DND-41 (cell line): ENCODE measurements around the gene GDNF.

Experiments used
- EZH2 ChIP-seq: IDR thresholded peaks from 3 replicates; pipeline ENCODE4 v1.6.1; 2012; ENCODE audit warnings: borderline replicate concordance, low read depth, mild to moderate bottlenecking, moderate library complexity, low read length, inconsistent platforms; ENCODE audit not compliant: severe bottlenecking
- TF ChIP-seq, protein P1 (sequence below): IDR thresholded peaks from 2 replicates; pipeline ENCODE4 v1.5.1; 2012; ENCODE audit warnings: borderline replicate concordance, low read length, moderate library complexity, mild to moderate bottlenecking; ENCODE audit not compliant: poor library complexity, severe bottlenecking; ENCODE audit errors: extremely low read depth

DNA sequence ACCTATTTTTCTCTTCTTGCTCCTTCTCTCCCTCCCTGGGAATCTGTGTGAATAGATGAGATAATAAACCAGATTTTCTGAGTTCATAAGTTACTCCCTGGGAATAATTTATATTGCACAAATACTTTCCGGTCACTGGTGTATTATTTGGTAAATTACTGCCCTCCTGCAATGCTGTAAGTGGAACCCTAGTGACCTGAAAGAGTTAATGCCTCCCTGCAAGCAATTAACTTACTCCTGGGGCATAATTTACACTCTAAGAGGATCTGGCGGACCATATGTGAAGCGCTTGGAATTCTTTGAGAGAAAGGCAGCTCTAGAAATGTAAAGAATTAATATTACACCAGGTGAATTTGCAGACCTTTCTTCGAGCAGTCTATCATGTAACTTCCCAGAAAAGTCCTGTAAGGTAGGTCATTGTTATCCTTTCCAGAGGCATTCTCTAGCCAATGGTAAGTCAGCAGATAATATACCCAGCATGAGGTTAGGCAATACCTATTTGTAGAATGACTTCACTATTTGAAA lies 7.0 kb upstream of the GDNF start:
- TF ChIP-seq, protein P1, sequence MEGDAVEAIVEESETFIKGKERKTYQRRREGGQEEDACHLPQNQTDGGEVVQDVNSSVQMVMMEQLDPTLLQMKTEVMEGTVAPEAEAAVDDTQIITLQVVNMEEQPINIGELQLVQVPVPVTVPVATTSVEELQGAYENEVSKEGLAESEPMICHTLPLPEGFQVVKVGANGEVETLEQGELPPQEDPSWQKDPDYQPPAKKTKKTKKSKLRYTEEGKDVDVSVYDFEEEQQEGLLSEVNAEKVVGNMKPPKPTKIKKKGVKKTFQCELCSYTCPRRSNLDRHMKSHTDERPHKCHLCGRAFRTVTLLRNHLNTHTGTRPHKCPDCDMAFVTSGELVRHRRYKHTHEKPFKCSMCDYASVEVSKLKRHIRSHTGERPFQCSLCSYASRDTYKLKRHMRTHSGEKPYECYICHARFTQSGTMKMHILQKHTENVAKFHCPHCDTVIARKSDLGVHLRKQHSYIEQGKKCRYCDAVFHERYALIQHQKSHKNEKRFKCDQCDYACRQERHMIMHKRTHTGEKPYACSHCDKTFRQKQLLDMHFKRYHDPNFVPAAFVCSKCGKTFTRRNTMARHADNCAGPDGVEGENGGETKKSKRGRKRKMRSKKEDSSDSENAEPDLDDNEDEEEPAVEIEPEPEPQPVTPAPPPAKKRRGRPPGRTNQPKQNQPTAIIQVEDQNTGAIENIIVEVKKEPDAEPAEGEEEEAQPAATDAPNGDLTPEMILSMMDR, result no peak
- TF ChIP-seq EZH2, result no peak
